HL-60 (cell line): ENCODE data around the gene SLC35B2.

Source experiments
- POLR2AphosphoS5 ChIP-seq: IDR thresholded peaks from 2 replicates; pipeline ENCODE4 v1.6.1; 2012; ENCODE audit warnings: low read depth
- TF ChIP-seq, protein P1 (sequence below): IDR thresholded peaks from one replicate; pipeline ENCODE4 v1.5.1; 2011; ENCODE audit warnings: low read length, control low read depth, inconsistent platforms; ENCODE audit not compliant: insufficient read depth

GRCh38 chr6:44305200-44305725 lies 47.9 kb upstream of the SLC35B2 start:
- TF ChIP-seq POLR2AphosphoS5 = no peak
- TF ChIP-seq, protein P1, sequence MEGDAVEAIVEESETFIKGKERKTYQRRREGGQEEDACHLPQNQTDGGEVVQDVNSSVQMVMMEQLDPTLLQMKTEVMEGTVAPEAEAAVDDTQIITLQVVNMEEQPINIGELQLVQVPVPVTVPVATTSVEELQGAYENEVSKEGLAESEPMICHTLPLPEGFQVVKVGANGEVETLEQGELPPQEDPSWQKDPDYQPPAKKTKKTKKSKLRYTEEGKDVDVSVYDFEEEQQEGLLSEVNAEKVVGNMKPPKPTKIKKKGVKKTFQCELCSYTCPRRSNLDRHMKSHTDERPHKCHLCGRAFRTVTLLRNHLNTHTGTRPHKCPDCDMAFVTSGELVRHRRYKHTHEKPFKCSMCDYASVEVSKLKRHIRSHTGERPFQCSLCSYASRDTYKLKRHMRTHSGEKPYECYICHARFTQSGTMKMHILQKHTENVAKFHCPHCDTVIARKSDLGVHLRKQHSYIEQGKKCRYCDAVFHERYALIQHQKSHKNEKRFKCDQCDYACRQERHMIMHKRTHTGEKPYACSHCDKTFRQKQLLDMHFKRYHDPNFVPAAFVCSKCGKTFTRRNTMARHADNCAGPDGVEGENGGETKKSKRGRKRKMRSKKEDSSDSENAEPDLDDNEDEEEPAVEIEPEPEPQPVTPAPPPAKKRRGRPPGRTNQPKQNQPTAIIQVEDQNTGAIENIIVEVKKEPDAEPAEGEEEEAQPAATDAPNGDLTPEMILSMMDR = no peak
